ENCODE results near the gene DCDC2C.

- TF ChIP-seq CTCF (IDR thresholded peaks at IDR 0.05; ENCODE audit: low read depth, low read length) (no peak), POLR2A (IDR thresholded peaks at IDR 0.05; ENCODE audit: extremely low read depth, insufficient read length) (no peak), MAX (IDR thresholded peaks at IDR 0.05; ENCODE audit: low read depth, low read length) (no peak), MYC (IDR thresholded peaks at IDR 0.05; ENCODE audit: low read depth, low read length) (no peak)
Measured at GRCh38 chr2:3679616-3680393, 23.6 kb upstream of the DCDC2C start.

Measured in NB4 (cell line).